H9 (cell line): Measurements from ENCODE around the gene NLRP1. TPM values are rescaled to one million over a fixed set of nuclear protein-coding genes. Genes with fewer than 3 reads are reported as not detected.
"Not testable (repeated sequence)": the region's sequence is repeated elsewhere in the genome, so short reads cannot be mapped to it uniquely, and the experiment has no call there.

Source experiments
- DNase-seq: peaks from one replicate; pipeline ENCODE4 v3.0.0-alpha.2; 2017
- H2AFZ ChIP-seq: one replicate; pipeline ENCODE4 v1.6.1; 2013; ENCODE audit warnings: mild to moderate bottlenecking, low read length, control low read depth, moderate library complexity
- H2AK5ac ChIP-seq: 2 replicates; pipeline ENCODE4 v1.6.1; 2013; ENCODE audit warnings: low read length, control low read depth, mixed read lengths; ENCODE audit not compliant: insufficient read length
- H2BK120ac ChIP-seq: one replicate; pipeline ENCODE4 v1.6.1; 2013; ENCODE audit warnings: low read depth, mild to moderate bottlenecking, low read length, control low read depth, inconsistent platforms; ENCODE audit not compliant: poor library complexity, severe bottlenecking
- H2BK12ac ChIP-seq: 2 replicates; pipeline ENCODE4 v1.6.1; 2013; ENCODE audit warnings: low read length, control low read depth, mixed read lengths, low read depth; ENCODE audit not compliant: insufficient read length
- H2BK15ac ChIP-seq: 2 replicates; pipeline ENCODE4 v1.6.1; 2013; ENCODE audit warnings: low read depth, low read length, control low read depth
- H2BK20ac ChIP-seq: one replicate; pipeline ENCODE4 v1.6.1; 2013; ENCODE audit warnings: low read depth, mild to moderate bottlenecking, low read length, control low read depth, inconsistent platforms; ENCODE audit not compliant: poor library complexity, severe bottlenecking
- H2BK5ac ChIP-seq: 2 replicates; pipeline ENCODE4 v1.6.1; 2013; ENCODE audit warnings: low read length, control low read depth, mixed read lengths; ENCODE audit not compliant: insufficient read length
- H3K14ac ChIP-seq: 2 replicates; pipeline ENCODE4 v1.6.1; 2013; ENCODE audit warnings: low read length, control low read depth; ENCODE audit not compliant: insufficient read depth
- H3K18ac ChIP-seq: 2 replicates; pipeline ENCODE4 v1.6.1; 2013; ENCODE audit warnings: low read depth, mild to moderate bottlenecking, mixed read lengths, low read length, control low read depth; ENCODE audit not compliant: insufficient read length
- H3K23ac ChIP-seq: 2 replicates; pipeline ENCODE4 v1.6.1; 2013; ENCODE audit warnings: low read length, control low read depth, mixed read lengths, low read depth; ENCODE audit not compliant: insufficient read length
- H3K23me2 ChIP-seq: 2 replicates; pipeline ENCODE4 v1.6.1; 2013; ENCODE audit warnings: low read depth, mild to moderate bottlenecking, mixed read lengths, low read length, control low read depth; ENCODE audit not compliant: insufficient read length, poor library complexity, severe bottlenecking
- H3K27ac ChIP-seq: 2 replicates; pipeline ENCODE4 v1.5.1; 2013; ENCODE audit warnings: low read length, control low read depth, mixed read lengths, low read depth; ENCODE audit not compliant: insufficient read length
- H3K27me3 ChIP-seq: 2 replicates; pipeline ENCODE4 v1.6.1; 2013; ENCODE audit warnings: low read length, control low read depth, inconsistent platforms; ENCODE audit not compliant: insufficient read depth
- H3K4ac ChIP-seq: 2 replicates; pipeline ENCODE4 v1.6.1; 2013; ENCODE audit warnings: low read depth, mild to moderate bottlenecking, control low read depth, inconsistent platforms, low read length, moderate library complexity
- H3K4me1 ChIP-seq: 2 replicates; pipeline ENCODE4 v1.6.1; 2013; ENCODE audit warnings: low read length, control low read depth, inconsistent platforms; ENCODE audit not compliant: insufficient read depth
- H3K4me2 ChIP-seq: 2 replicates; pipeline ENCODE4 v1.6.1; 2013; ENCODE audit warnings: low read length, control low read depth, mixed read lengths; ENCODE audit not compliant: insufficient read length, insufficient read depth
- H3K56ac ChIP-seq: 2 replicates; pipeline ENCODE4 v1.6.1; 2013; ENCODE audit warnings: low read depth, mild to moderate bottlenecking, mixed read lengths, low read length, control low read depth; ENCODE audit not compliant: insufficient read length
- H3K79me1 ChIP-seq: 2 replicates; pipeline ENCODE4 v1.6.1; 2013; ENCODE audit warnings: low read depth, mild to moderate bottlenecking, moderate library complexity, low read length, control low read depth, inconsistent platforms; ENCODE audit not compliant: insufficient read depth, poor library complexity, severe bottlenecking
- H3K79me2 ChIP-seq: 2 replicates; pipeline ENCODE4 v1.6.1; 2013; ENCODE audit warnings: low read length, control low read depth, inconsistent platforms; ENCODE audit not compliant: insufficient read depth
- H3K9ac ChIP-seq: 2 replicates; pipeline ENCODE4 v1.6.1; 2013; ENCODE audit warnings: low read length, control low read depth, mixed read lengths; ENCODE audit not compliant: insufficient read length; ENCODE audit errors: extremely low read depth
- H3K9me3 ChIP-seq: one replicate; pipeline ENCODE4 v1.6.1; 2013; ENCODE audit warnings: low read depth, low read length, inconsistent platforms; ENCODE audit not compliant: control insufficient read depth
- H3T11ph ChIP-seq: one replicate; pipeline ENCODE4 v1.6.1; 2013; ENCODE audit warnings: mild to moderate bottlenecking, low read length, control low read depth, inconsistent platforms
- H4K20me1 ChIP-seq: one replicate; pipeline ENCODE4 v1.6.1; 2013; ENCODE audit not compliant: control insufficient read depth, insufficient read length, insufficient read depth
- H4K5ac ChIP-seq: 2 replicates; pipeline ENCODE4 v1.6.1; 2013; ENCODE audit warnings: low read depth, mild to moderate bottlenecking, mixed read lengths, low read length, control low read depth; ENCODE audit not compliant: insufficient read length
- H4K8ac ChIP-seq: replicated peaks from 2 replicates; pipeline ENCODE4 v1.6.1; 2013; ENCODE audit warnings: low read length, control low read depth, mixed read lengths, low read depth; ENCODE audit not compliant: insufficient read length
- H4K91ac ChIP-seq: 2 replicates; pipeline ENCODE4 v1.6.1; 2013; ENCODE audit warnings: low read depth, mild to moderate bottlenecking, moderate library complexity, mixed read lengths, low read length, control low read depth; ENCODE audit not compliant: insufficient read length
- H3K27ac Mint-ChIP-seq, 3 experiments: 2 replicates in 2 of 3; 3 replicates in 1 of 3; pipeline ENCODE4 v1.8.0; 2020 to 2021; ENCODE audit warnings: mixed read lengths in 3 of 3, mild to moderate bottlenecking in 1 of 3, moderate library complexity in 1 of 3
- H3K27me3 Mint-ChIP-seq: 2 replicates; pipeline ENCODE4 v1.8.0; 2021; ENCODE audit warnings: low read depth, mild to moderate bottlenecking, moderate library complexity, mixed read lengths
- H3K36me3 Mint-ChIP-seq, 3 experiments: 2 replicates in 2 of 3; 3 replicates in 1 of 3; pipeline ENCODE4 v1.8.0; 2020 to 2021; ENCODE audit warnings: low read depth in 3 of 3, mixed read lengths in 3 of 3; ENCODE audit not compliant: insufficient read depth in 1 of 3
- H3K4me1 Mint-ChIP-seq, 2 experiments: 2 replicates each; pipeline ENCODE4 v1.8.0; 2020; ENCODE audit warnings: mixed read lengths in 2 of 2
- H3K4me3 Mint-ChIP-seq, 2 experiments: 2 replicates in 1 of 2; 3 replicates in 1 of 2; pipeline ENCODE4 v1.8.0; 2020 to 2021; ENCODE audit warnings: mild to moderate bottlenecking in 2 of 2, mixed read lengths in 2 of 2, moderate library complexity in 1 of 2
- H3K9me3 Mint-ChIP-seq, 2 experiments: 2 replicates in 1 of 2; 3 replicates in 1 of 2; pipeline ENCODE4 v1.8.0; 2020; ENCODE audit warnings: mild to moderate bottlenecking in 2 of 2, mixed read lengths in 2 of 2, moderate library complexity in 1 of 2
- WGBS: extraction: QIAGEN DNeasy Blood & Tissue Kit; methylation state at CpG from one replicate; pipeline ENCODE4 v1.1.7; 2013; ENCODE audit warnings: missing lambda C conversion rate, low lambda C conversion rate, mixed read lengths; ENCODE audit not compliant: insufficient read length; ENCODE audit errors: extremely low coverage; 5-methylcytosine and 5-hydroxymethylcytosine counted together
- total RNA-seq: library from RNA; stranded (reverse); gene quantifications from 2 replicates; pipeline ENCODE4 v1.2.1, GENCODE V29; 2021

NLRP1 gene
- total RNA-seq, 1 experiment from 2014 or later: 12.1 TPM

GRCh38 chr17:5573017-5573416 is 11.3 kb downstream of the NLRP1 start:
- H3K4me3 Mint-ChIP-seq, H3K14ac ChIP-seq, H4K8ac ChIP-seq, H2AK5ac ChIP-seq, H3K23me2 ChIP-seq, H3K23ac ChIP-seq, H4K91ac ChIP-seq, H3K4me1 ChIP-seq, H3K9me3 ChIP-seq, H2AFZ ChIP-seq, H3K4me1 Mint-ChIP-seq, H3K9ac ChIP-seq, H3K27ac Mint-ChIP-seq, H2BK120ac ChIP-seq, H2BK15ac ChIP-seq, H3K79me1 ChIP-seq, H3K4ac ChIP-seq, H3T11ph ChIP-seq, DNase-seq, H3K18ac ChIP-seq, H3K79me2 ChIP-seq, H3K4me2 ChIP-seq, H3K27me3 ChIP-seq, H2BK20ac ChIP-seq, H2BK5ac ChIP-seq, H2BK12ac ChIP-seq, H3K27ac ChIP-seq, H3K56ac ChIP-seq, H4K5ac ChIP-seq, H4K20me1 ChIP-seq: not testable (repeated sequence)
- Mint-ChIP-seq H3K9me3 (peaks cover 32 to 45% of the 10 kb centered on the region in 2 experiments), H3K27me3 (peaks cover 46% of the 10 kb centered on the region), H3K36me3 (peaks cover 10% of the 10 kb centered on the region in 3 experiments; a peak in 5 of 7 replicates)
- no CpG with 5 or more reads among the region's 7 CpGs for WGBS
